ENCODE measurements around the gene DNAH2. TPM values are rescaled to one million over a fixed set of nuclear protein-coding genes. Genes with fewer than 3 reads are reported as not detected.

Gene DNAH2
- total and polyA plus RNA-seq, 2 of the 13 experiments (the other 11 are each of a cell fraction or from before 2014, with no cell fraction given) = not detected

- TF ChIP-seq ZNF318 (CRISPR knock-in tag; IDR thresholded peaks at IDR 0.05) = no peak
- no peak for TF ChIP-seq ZFAT (CRISPR knock-in tag; conservative IDR thresholded peaks at IDR 0.05)
- peak; percentile 83 for TF ChIP-seq SUZ12 (IDR thresholded peaks at IDR 0.05; ENCODE audit: low read depth, low read length)
- no peak for TF ChIP-seq PHB2 (IDR thresholded peaks at IDR 0.05; ENCODE audit: partially characterized antibody)
- TF ChIP-seq ZMYM2 (CRISPR knock-in tag; IDR thresholded peaks at IDR 0.05) = 0 out of 2 replicates have a peak, but pooled peaks have one; percentile 19
- TF ChIP-seq SALL2 (CRISPR knock-in tag; IDR thresholded peaks at IDR 0.05) = peak; percentile 68; the same call in 1 of the 2 replicates
- TF ChIP-seq TOE1 (CRISPR knock-in tag; IDR thresholded peaks at IDR 0.05) = no peak
- no peak for TF ChIP-seq ZNF235 (CRISPR knock-in tag; IDR thresholded peaks at IDR 0.05; ENCODE audit: borderline replicate concordance)
- peak; percentile 86 for TF ChIP-seq RFX1 (IDR thresholded peaks at IDR 0.05)
- no peak for TF ChIP-seq SMARCC2 (IDR thresholded peaks at IDR 0.05)
- TF ChIP-seq MED1 (CRISPR knock-in tag; IDR thresholded peaks at IDR 0.05) = peak; percentile 79
- TF ChIP-seq GFI1 (CRISPR knock-in tag; IDR thresholded peaks at IDR 0.05; ENCODE audit: borderline replicate concordance) = no peak
- no peak for TF ChIP-seq ZNF296 (CRISPR knock-in tag; conservative IDR thresholded peaks at IDR 0.05)
- TF ChIP-seq FOXJ3 (CRISPR knock-in tag; IDR thresholded peaks at IDR 0.05; ENCODE audit: borderline replicate concordance) = 0 out of 2 replicates have a peak, but pooled peaks have one; percentile 32
- peak; percentile 58; the same call in 1 of the 2 replicates for TF ChIP-seq ZSCAN29 (CRISPR knock-in tag; conservative IDR thresholded peaks at IDR 0.05)
- no peak for TF ChIP-seq PLRG1 (conservative IDR thresholded peaks at IDR 0.05)
- no peak for TF ChIP-seq ZNF280D (CRISPR knock-in tag; IDR thresholded peaks at IDR 0.05)
- TF ChIP-seq KMT2B (CRISPR knock-in tag; IDR thresholded peaks at IDR 0.05) = no peak; the same call in 1 of the 2 replicates
- no peak for TF ChIP-seq ZMYM3 (CRISPR knock-in tag; IDR thresholded peaks at IDR 0.05)
- no peak for TF ChIP-seq ZNF326 (CRISPR knock-in tag; IDR thresholded peaks at IDR 0.05; ENCODE audit: borderline replicate concordance)
Measured at GRCh38 chr17:7856811-7857712, 139.5 kb downstream of the DNAH2 start, which contains the start of gene NAA38 (continued).
